HepG2 (cell line): ENCODE results near the gene GABRB1. TPM values are rescaled to one million over a fixed set of nuclear protein-coding genes. Genes with fewer than 3 reads are reported as not detected.

Experiments used
- ATAC-seq: fragments of 200-7000 bp; cut with Tn5 transposase; 3 replicates; pipeline ENCODE4 v1.9.1; 2020; ENCODE audit warnings: mild to moderate bottlenecking, moderate library complexity
- BruUV-seq: library from RNA; stranded (reverse); fragments of 400-500 nt; replicated peaks from 2 replicates; lab custom pipeline; 2021; lab: Mats Ljungman, UMichigan
- CTCF ChIA-PET: fragments of 300-600 bp; formaldehyde crosslinking; extraction: SDS; loops from one replicate; lab custom pipeline; 2021; ENCODE audit warnings: low total read pairs, inconsistent platforms, low intra/inter-chr PET ratio; lab: Yijun Ruan, JAX
- POLR2A ChIA-PET: fragments of 350-600 bp; sonication (Branson Sonifier 250); formaldehyde crosslinking; loops from one replicate; lab custom pipeline; 2020; ENCODE audit warnings: antibody characterized with exemption, inconsistent platforms; lab: Yijun Ruan, JAX
- DNase-seq: peaks from one replicate; pipeline ENCODE4 v3.0.0-alpha.2; 2015; ENCODE audit warnings: low spot score
- FAIRE-seq: peaks from 3 replicates; lab custom pipeline; 2011; peaks lifted over from hg19 to GRCh38; lab: Jason Lieb, UNC
- H2AFZ ChIP-seq: one replicate; pipeline ENCODE4 v1.6.1; 2011; ENCODE audit warnings: low read length, inconsistent platforms
- H3K27ac ChIP-seq: fragments of 300-600 bp; 3 replicates; pipeline ENCODE4 v1.8.0; 2011; ENCODE audit warnings: mixed run types, mild to moderate bottlenecking, mixed read lengths, low read length, inconsistent platforms; ENCODE audit not compliant: insufficient read depth; ENCODE audit errors: extremely low read length
- H3K27me3 ChIP-seq, 2 experiments: fragments of 200-600 bp in 1 of 2; 2 replicates in 1 of 2; 3 replicates in 1 of 2; pipeline versions ENCODE4 v1.6.0 to v1.8.0; 2011; ENCODE audit warnings: low read length in 2 of 2, mild to moderate bottlenecking in 2 of 2, moderate library complexity in 2 of 2, inconsistent platforms in 1 of 2; ENCODE audit not compliant: insufficient read depth in 2 of 2, control insufficient read depth in 1 of 2
- H3K36me3 ChIP-seq, 2 experiments: fragments of 200-600 bp in 1 of 2; replicated peaks in 1 of 2; 2 replicates in 1 of 2; 3 replicates in 1 of 2; pipeline versions ENCODE4 v1.5.1 to v1.8.0; 2011; ENCODE audit warnings: low read length in 2 of 2, inconsistent platforms in 1 of 2; ENCODE audit not compliant: insufficient read depth in 2 of 2, control insufficient read depth in 1 of 2
- H3K4me1 ChIP-seq: 2 replicates; pipeline ENCODE4 v1.5.1; 2012; ENCODE audit warnings: low read length, inconsistent platforms; ENCODE audit not compliant: insufficient read depth
- H3K4me2 ChIP-seq: 2 replicates; pipeline ENCODE4 v1.6.0; 2011; ENCODE audit warnings: low read depth, low read length, inconsistent platforms
- H3K4me3 ChIP-seq, 3 experiments: fragments of 200-600 bp in 1 of 3; sonication (generic), shearing (Covaris generic) in 1 of 3; replicated peaks in 1 of 3; 2 replicates each; pipeline ENCODE4 v1.5.1; 2011 to 2016; ENCODE audit warnings: low read length in 3 of 3, inconsistent platforms in 2 of 3, low read depth in 2 of 3, mild to moderate bottlenecking in 2 of 3, control low read depth in 1 of 3, mixed read lengths in 1 of 3; ENCODE audit not compliant: insufficient read depth in 1 of 3
- H3K79me2 ChIP-seq: one replicate; pipeline ENCODE4 v1.6.1; 2011; ENCODE audit warnings: low read length, inconsistent platforms; ENCODE audit not compliant: insufficient read depth
- H3K9ac ChIP-seq: 2 replicates; pipeline ENCODE4 v1.6.0; 2011; ENCODE audit warnings: mild to moderate bottlenecking, low read depth, low read length, inconsistent platforms; ENCODE audit not compliant: insufficient read depth
- H3K9me3 ChIP-seq: 2 replicates; pipeline ENCODE4 v1.5.1; 2012; ENCODE audit warnings: mild to moderate bottlenecking, low read length
- H4K20me1 ChIP-seq: 2 replicates; pipeline ENCODE4 v1.6.0; 2011; ENCODE audit warnings: inconsistent platforms, mild to moderate bottlenecking, low read length, moderate library complexity; ENCODE audit not compliant: insufficient read depth
- ASH2L ChIP-seq: fragments of 300-600, 200-600 bp; sonication (generic); IDR thresholded peaks from 2 replicates; pipeline ENCODE4 v1.7.0; 2017; ENCODE audit warnings: low read depth, mild to moderate bottlenecking, moderate library complexity, mixed read lengths, low read length; ENCODE audit not compliant: insufficient read length
- ATAD3A ChIP-seq: sonication (generic); formaldehyde crosslinking; IDR thresholded peaks from 2 replicates; pipeline ENCODE4 v1.4.0; 2020; ENCODE audit warnings: missing genetic modification reagents
- ETS1 ChIP-seq: sonication (generic); formaldehyde crosslinking; IDR thresholded peaks from 2 replicates; pipeline ENCODE4 v1.4.0; 2020; ENCODE audit warnings: missing genetic modification reagents
- HDAC1 ChIP-seq: sonication (generic); formaldehyde crosslinking; IDR thresholded peaks from 2 replicates; pipeline ENCODE4 v1.5.1; 2020; ENCODE audit warnings: mild to moderate bottlenecking, missing genetic modification reagents
- HNRNPUL1 ChIP-seq: fragments of 200-400 bp; formaldehyde crosslinking; IDR thresholded peaks from 2 replicates; pipeline ENCODE4 v1.6.1; 2017; ENCODE audit warnings: low read depth, mild to moderate bottlenecking, low read length, moderate library complexity
- IKZF1 ChIP-seq: fragments of 450-650 bp; IDR thresholded peaks from 2 replicates; pipeline ENCODE4 v1.7.1; 2016
- REL ChIP-seq: sonication (generic); formaldehyde crosslinking; conservative IDR thresholded peaks from 2 replicates; pipeline ENCODE4 v1.8.0; 2022; ENCODE audit warnings: mild to moderate bottlenecking, missing genetic modification reagents, moderate library complexity
- ZBTB37 ChIP-seq: sonication (generic); formaldehyde crosslinking; IDR thresholded peaks from 2 replicates; pipeline ENCODE4 v1.4.0; 2020; ENCODE audit warnings: mild to moderate bottlenecking, missing genetic modification reagents
- ZNF275 ChIP-seq: sonication (generic); formaldehyde crosslinking; IDR thresholded peaks from 2 replicates; pipeline ENCODE4 v1.8.0; 2022; ENCODE audit warnings: missing genetic modification reagents, mild to moderate bottlenecking, inconsistent platforms, borderline replicate concordance
- ZNF564 ChIP-seq: sonication (generic); formaldehyde crosslinking; IDR thresholded peaks from 2 replicates; pipeline ENCODE4 v1.8.1; 2023; ENCODE audit warnings: mild to moderate bottlenecking, missing genetic modification reagents
- ZNF598 ChIP-seq: sonication (generic); formaldehyde crosslinking; IDR thresholded peaks from 2 replicates; pipeline ENCODE4 v1.5.1; 2020; ENCODE audit warnings: mild to moderate bottlenecking, missing genetic modification reagents, borderline replicate concordance
- ZNF709 ChIP-seq: sonication (generic); formaldehyde crosslinking; IDR thresholded peaks from 2 replicates; pipeline ENCODE4 v1.5.0; 2020; ENCODE audit warnings: mild to moderate bottlenecking, missing genetic modification reagents
- ZNF737 ChIP-seq: sonication (generic); formaldehyde crosslinking; IDR thresholded peaks from 2 replicates; pipeline ENCODE4 v1.5.0; 2020; ENCODE audit warnings: missing genetic modification reagents, mild to moderate bottlenecking, borderline replicate concordance
- ZNF780A ChIP-seq: sonication (generic); formaldehyde crosslinking; IDR thresholded peaks from 2 replicates; pipeline ENCODE4 v1.8.0; 2022; ENCODE audit warnings: mild to moderate bottlenecking, missing genetic modification reagents, moderate library complexity
- ZNF878 ChIP-seq: sonication (generic); formaldehyde crosslinking; IDR thresholded peaks from 2 replicates; pipeline ENCODE4 v1.8.1; 2023; ENCODE audit warnings: mild to moderate bottlenecking, missing genetic modification reagents, moderate library complexity
- WGBS: methylation state at CpG from one replicate; pipeline ENCODE4 v1.1.6; 2017; ENCODE audit warnings: low lambda C conversion rate; 5-methylcytosine and 5-hydroxymethylcytosine counted together
- in situ Hi-C: cut with HindIII; loops from 2 replicates; pipeline ENCODE4 v1.10.0; 2017; ENCODE audit warnings: low pct_unique_long_range_greater_than_20kb; ENCODE audit not compliant: extremely low pct_ligation_motif_present
- intact Hi-C: fragments of 100-400 bp; cut with micrococcal nuclease; formaldehyde crosslinking; loops from one replicate; pipeline ENCODE4 v1.10.0; 2022; ENCODE audit not compliant: unreplicated experiment
- polyA plus RNA-seq, 8 experiments: library from polyadenylated mRNA; depleted of rRNA in 3 of 8; stranded (reverse) in 7 of 8; unstranded in 1 of 8; fragments of >200 nt; fragmentation: Illumina TruSeq in 4 of 8; extraction: Trizol in 4 of 8; gene quantifications; 2 replicates each; pipeline versions ENCODE4 v1.2.1 to v1.2.3, GENCODE V29; 2011 to 2016; ENCODE audit warnings: low read depth in 4 of 8, missing spikeins in 1 of 8, mixed read lengths in 1 of 8; ENCODE audit not compliant: insufficient read depth in 1 of 8
- total RNA-seq, 5 experiments: library from RNA; depleted of rRNA; stranded (reverse); fragments of >200 nt; fragmentation: Illumina TruSeq; extraction: Trizol; gene quantifications; 2 replicates each; pipeline ENCODE4 v1.2.3, GENCODE V29; 2016; ENCODE audit warnings: low read depth in 1 of 5

The GABRB1 gene
- total and polyA plus RNA-seq, 2 of the 13 experiments (the other 11 are each of a cell fraction or from before 2014, with no cell fraction given): not detected

- 2% methylated on average over 2 of the region's 2 CpGs for WGBS
- Histone ChIP-seq H3K79me2 (no peaks in the 10 kb centered on the region), H3K4me3 (no peak overlapping the region), H3K27me3 (no peaks in the 10 kb centered on the region), H4K20me1 (no peaks in the 10 kb centered on the region), H3K4me2 (no peak overlapping the region), H3K9me3 (no peaks in the 10 kb centered on the region), H3K9ac (no peak overlapping the region), H3K4me1 (no peaks in the 10 kb centered on the region), H3K27ac (no peak overlapping the region), H3K36me3 (no peaks in the 10 kb centered on the region), H2AFZ (no peak overlapping the region)
- BruUV-seq: no TSS peak
- DNase-seq: no peak
- FAIRE-seq: no peak
- ChIA-PET CTCF (no interaction called here), POLR2A (no interaction called here)
- in situ Hi-C loops (no loop called here), intact Hi-C loops (no loop called here)
- ATAC-seq: no peak
- TF ChIP-seq HNRNPUL1: no peak
- TF ChIP-seq ZBTB37 (CRISPR knock-in tag): no peak
- no peak for TF ChIP-seq ZNF564
- TF ChIP-seq HDAC1 (CRISPR knock-in tag): no peak
- no peak for TF ChIP-seq ZNF709 (CRISPR knock-in tag)
- no peak for TF ChIP-seq ASH2L
- TF ChIP-seq REL (CRISPR knock-in tag): no peak
- TF ChIP-seq IKZF1: no peak
- TF ChIP-seq ZNF780A (CRISPR knock-in tag): no peak
- no peak for TF ChIP-seq ZNF737
- TF ChIP-seq ATAD3A (CRISPR knock-in tag): no peak
- no peak for TF ChIP-seq ZNF878
- no peak for TF ChIP-seq ETS1 (CRISPR knock-in tag)
- TF ChIP-seq ZNF275 (CRISPR knock-in tag): no peak
- no peak for TF ChIP-seq ZNF598 (CRISPR knock-in tag)
Observed at GRCh38 chr4:47057991-47058390, 26.6 kb downstream of the GABRB1 start.
